Activated CD8-positive, alpha-beta memory T cell treated with anti-CD3 and anti-CD28 coated beads for 4 hours (primary cell): ENCODE data around the gene PDGFC.

Source experiments
- DNase-seq, 2 donors: peaks; one replicate each; pipeline ENCODE4 v3.0.0-alpha.2; 2020; ENCODE audit warnings: low read depth in 2 of 2

Gene PDGFC

DNA sequence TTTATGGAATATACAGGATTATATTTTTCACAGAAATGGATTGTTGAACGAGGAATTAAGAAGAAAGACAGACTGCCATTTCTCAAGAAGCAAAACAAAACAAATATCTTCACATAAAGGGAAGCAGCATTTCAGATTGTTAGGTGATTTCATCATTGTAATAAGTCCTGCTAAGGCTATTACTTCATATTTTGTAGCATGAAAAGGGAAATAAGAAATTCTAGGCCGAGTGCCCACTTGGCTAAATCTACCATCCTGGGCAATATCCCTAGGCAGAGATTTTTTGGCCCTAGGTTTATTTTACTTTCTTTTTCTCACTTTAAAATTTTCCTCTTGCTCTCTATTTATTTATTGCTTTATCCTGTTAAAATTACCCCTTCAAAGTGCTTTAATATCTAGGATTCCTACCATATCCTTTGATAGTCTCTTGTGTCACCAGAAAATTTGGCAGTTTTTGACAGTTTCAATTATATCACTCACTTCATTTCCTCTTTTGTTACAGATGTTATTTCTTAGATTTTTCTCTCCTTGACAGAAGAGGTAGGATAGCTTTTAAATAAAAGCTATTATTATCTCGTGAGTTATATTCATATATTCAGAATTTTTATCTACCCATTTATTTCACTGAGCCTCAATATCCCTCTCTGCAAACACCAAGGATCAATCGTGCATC lies 142.3 kb downstream of the PDGFC start:
- DNase-seq, result no peak

DNA sequence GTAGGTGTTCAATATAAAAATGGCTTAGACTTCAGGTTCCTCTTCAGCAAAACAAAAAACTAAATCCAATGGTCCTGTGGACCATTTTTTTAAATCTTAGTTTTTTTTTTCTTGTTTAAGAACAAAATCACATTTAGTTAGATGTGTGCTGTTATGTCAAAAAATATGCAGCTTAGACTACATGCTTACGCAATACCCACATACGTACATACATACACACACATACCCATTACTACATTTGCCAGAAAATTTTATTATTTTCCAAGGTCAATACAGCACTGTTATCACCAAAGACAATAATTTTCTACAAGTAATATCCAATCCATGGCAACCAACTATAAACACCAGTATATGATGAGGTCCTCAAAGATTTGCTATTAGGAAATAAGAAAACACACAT lies 144.1 kb downstream of the PDGFC start:
- no peak for DNase-seq

DNA sequence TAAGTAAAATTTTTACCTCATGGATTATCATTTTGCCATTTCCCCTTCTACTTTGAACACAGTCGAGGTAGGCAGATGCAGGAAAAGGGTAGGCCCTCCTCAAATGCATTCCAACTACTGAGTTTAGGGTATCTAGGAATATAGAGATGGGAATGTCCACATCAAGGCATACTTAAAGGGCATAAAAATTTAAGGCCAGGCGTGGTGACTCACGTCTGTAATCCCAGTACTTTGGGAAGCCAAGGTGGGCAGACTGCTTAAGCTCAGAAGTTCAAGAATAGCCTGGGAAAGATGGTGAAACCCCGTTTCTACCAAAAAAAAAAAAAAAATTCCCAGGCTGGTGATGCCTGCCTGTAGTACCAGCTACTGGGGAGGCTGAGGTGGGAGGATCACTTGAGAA lies 146.5 kb downstream of the PDGFC start:
- no peak for DNase-seq

DNA sequence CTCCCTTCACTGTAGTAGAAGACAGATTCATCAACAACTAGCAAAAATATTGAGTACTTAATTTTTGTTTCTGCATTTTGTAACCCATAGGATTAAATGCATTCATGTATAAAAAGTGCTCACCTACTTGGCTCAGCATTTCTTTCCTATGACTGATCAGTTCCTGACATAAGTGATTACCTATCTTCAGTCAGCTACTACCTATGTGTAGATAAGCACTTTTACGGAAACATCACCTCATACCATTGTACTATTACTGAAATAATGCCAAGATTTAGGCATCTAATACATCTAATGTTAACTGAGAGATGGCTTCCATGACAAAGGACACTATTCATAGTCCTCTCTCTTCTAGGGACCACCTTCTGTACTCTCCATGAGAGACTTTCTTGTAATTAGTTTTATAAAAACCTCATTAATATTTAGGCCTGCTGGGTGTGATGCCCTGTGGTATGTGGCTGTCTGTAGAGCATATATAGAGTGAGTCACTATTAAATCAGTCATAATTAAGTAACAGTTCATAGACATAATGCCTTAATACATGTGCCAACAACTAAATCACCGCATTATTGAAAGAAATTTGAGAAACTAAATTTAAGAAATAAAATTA lies 147.0 kb downstream of the PDGFC start:
- DNase-seq, result no peak

DNA sequence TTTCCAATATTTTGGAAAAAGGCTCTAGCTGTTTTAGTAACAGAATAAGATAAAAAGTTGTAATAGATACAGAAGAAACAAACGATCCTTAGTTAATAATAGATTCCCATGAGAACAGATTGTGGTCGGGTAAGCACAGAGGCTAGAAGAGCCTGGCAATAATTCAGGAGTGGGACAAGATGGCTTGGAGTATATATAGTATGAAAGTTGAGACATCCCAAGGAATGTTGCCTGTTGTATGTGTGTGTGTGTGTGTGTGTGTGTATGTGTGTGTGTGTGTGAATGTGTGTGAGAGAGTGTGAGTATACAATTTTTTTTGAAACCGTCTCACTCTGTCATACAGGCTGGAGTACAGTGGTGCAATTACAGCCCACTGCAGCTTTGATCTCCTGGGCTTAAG lies 150.7 kb downstream of the PDGFC start:
- no peak for DNase-seq

DNA sequence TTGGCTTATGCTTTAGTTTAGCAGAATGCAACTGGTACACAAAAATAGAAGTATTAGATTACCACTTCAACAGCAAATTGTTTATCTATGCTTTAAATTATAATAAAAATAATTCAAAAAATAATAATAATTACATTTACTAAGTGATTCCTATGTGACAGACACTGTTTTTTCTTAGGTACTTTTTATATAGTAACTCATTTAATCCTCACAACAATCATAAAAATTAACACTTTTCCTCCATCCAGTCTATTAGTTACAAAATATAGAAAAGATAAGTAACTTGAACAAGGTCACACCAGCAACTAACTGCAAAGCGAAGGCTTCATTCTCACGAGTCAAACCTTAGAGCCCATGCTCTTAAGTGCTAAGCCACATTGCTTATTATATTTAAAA lies 155.2 kb downstream of the PDGFC start:
- DNase-seq, result no peak

DNA sequence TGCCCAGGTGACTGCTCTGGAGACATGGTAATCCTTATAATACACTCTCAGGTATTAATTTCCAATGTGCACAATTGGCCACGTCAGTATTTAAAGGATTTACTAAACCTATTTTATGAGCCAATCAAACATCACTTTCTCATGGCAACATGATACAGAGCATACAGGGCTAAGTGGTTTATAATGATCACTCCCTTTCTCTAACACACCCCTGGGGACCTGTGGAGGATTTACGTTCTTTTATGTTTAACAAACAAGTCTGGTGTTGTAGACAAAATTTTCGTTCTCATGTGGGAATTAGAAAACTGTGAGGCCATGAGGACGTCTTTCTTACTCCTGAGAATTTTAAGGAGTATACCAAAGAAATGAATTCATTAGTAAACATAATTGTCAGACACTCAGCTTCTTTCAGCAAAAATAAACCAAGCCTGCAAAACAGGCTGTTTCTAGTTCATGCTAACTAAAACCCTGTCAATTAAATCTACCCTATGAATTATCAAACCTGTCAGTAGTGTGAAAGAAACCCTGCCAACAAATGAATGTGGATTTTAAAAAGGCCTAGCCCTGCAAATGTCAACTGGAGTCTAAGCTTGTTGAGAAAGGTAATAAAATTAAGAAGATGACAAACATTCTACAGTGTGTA lies 155.8 kb downstream of the PDGFC start:
- DNase-seq, result no peak

DNA sequence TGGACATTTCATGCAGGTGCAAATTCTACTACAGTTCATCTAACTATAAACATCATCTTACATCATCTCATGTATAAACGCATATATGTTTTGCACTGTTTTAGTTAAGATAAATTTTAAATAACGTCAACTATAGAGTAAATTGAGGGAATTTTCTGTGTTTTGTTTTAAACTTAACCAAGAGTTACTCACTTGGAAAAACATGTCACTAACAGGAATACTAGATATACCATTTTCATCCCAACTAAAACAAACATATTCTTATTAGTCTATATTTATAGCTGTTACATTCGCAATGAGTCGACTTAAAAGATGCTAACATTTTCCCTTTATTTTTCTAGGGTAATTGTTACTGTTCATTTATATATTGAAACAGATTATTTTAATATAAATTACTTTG lies 159.6 kb downstream of the PDGFC start:
- no peak for DNase-seq

DNA sequence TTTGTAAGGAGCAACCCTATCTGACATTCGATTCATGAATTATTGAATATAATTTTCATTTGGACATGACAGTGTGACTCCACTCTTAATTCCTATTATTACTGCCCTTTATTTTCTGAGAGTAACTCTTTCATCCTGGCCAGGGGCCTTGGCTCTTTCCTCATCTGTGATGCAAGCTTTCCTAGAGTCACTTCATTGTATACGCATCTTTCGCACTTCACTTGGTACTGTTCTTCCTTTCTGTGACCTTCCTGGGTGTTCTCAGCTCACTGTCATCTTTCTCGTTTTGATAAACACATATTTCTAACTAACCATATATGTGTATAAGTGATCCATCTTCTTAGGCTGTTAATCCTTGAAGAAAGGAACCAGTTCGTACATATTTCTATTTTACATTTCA lies 160.3 kb downstream of the PDGFC start:
- DNase-seq, result no peak

DNA sequence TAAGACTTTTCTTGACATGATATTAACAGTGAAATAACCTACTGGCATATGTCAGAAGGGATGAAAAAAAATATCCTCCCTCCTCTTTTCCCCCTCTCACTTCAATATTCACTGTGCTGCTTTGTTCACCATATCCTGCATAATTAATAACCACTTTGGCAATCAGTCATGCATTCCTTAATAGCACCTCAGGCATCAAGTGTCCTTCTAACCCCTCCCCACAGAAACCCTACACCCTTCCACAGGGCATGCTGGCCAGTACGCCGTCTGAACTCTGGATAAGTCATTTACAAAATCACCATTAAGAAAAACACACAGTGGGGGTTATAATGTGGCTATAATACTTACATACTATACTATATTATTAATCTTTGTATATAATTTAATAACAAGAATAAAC lies 165.9 kb downstream of the PDGFC start:
- DNase-seq, result no peak

DNA sequence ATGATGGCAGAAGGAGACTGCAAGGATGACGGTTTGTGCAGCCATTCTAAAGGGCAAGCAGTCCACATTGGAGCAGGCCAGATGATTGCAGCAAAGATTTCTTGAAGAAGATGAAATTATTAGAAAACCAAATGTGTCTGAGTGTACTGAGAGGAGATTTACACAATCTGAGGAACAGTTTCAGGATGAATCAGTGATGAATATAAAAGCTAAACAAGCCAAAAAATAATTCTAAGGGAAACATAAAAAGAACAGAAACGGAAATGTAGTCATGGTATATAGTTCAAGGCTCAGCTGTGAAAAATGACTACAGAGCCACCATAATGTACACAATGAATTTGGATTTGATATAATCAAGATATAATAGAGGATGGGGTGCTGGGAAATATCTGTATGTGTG lies 168.5 kb downstream of the PDGFC start:
- DNase-seq, result no peak

DNA sequence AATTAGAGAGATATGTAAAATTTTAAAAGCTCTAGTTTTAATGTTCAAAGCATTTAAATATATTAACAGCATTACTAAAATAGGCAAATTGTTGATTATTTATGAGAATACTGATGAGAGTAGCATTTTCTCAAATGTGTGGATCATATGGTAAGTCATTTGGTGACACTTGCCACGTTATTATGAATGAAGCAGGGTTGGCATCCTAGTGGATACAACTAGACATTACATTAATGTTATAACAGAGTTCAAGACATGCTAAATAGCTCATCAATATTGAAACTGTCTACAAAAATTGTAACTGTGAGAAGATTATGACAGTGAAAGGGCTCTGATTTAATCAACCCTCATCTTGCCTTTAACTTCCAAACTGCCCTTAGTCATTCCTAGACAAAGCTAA lies 171.1 kb downstream of the PDGFC start:
- no peak for DNase-seq

DNA sequence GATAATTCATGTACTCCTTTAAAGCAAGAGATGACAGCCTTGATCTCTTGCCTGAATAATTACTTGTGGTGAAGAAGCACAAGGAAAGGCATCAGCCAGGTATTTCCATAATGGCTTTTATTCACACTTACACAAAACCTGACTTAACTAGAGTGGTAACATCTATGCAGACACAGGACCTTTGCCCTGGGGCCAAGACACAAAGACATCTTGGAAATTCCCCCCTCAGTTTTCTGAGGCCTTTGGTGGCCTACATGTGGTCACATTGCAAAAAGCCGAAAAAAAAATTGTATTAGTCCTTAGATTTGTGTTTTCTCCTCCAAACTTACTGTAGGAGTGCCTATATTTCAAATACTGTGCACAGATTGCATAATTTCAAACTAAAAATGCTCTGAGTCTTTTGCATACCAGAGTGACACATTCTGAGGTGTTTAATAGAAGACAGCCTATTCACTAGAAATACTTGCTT lies 172.4 kb downstream of the PDGFC start:
- DNase-seq, result no peak

DNA sequence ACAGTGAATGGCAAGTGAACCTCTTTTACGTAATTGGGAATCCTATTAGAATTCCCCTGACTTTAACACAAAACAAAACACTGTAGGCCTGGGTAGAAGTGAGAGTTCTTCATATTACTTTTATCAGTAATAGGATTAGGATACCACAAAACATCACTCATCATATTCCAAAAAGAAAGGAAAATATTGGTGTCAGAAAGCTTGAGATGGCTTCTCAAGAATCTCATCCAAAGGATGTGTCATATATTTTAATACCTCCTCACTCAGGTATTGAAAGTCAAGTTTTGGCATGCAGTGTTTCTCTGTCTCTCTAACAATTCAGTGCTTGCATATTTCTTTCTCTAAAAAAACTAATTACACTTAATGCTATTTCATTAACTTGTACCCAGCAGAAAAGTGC lies 173.2 kb downstream of the PDGFC start:
- no peak for DNase-seq

DNA sequence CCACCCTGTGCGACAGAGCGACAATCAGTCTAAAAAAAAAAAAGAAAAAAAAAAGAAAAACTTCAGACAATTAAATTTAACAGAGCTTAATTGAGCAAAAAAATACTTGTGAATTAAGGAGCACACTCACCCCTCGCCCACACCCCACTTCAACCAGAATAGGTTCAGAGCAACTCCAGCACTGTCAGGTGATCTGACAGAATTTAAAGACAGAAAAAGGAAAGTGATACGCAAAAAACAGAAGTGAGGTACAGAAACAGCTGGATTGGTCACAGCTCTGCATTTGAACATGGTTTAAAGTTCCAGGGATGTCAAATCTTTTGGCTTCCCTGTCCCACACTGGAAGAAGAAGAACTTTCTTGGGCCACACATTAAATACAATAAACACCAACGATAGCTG lies 174.4 kb downstream of the PDGFC start:
- DNase-seq, result no peak

DNA sequence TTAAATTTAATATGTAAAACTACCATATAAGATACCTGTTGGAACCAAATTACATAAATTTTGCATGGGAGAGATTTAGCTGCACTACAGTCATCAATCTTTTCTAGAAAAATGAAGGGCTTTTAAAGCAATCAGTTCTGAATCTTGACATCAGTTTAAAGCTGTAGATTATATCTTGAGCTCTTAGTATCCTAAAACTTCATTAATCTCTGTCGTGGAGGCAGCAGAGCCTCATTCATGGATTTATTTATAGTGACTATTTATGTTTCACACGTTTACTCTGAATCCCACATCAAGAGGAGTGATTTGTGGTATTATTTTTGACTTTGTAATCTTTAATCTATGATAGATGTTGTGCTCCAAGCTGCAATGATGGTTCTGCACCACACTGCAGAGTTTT lies 175.9 kb downstream of the PDGFC start:
- DNase-seq, result no peak

DNA sequence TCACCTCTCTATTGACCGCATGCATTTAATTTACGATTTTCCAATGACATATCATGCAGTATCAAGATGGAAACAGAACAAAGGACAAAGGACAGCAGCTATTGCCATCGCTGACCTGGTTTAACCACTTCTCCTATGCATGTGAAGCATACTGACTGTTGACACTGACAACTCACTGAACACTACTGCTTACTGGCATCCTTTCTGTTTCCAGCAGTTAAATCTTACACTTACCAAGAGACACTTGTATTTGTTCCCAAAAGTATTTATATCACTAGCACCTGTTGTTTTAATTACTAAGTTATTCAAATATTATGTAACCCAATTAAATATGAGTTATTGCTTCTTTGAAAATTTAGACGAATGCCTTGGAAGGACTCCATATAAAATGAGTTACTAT lies 176.7 kb downstream of the PDGFC start:
- no peak for DNase-seq

DNA sequence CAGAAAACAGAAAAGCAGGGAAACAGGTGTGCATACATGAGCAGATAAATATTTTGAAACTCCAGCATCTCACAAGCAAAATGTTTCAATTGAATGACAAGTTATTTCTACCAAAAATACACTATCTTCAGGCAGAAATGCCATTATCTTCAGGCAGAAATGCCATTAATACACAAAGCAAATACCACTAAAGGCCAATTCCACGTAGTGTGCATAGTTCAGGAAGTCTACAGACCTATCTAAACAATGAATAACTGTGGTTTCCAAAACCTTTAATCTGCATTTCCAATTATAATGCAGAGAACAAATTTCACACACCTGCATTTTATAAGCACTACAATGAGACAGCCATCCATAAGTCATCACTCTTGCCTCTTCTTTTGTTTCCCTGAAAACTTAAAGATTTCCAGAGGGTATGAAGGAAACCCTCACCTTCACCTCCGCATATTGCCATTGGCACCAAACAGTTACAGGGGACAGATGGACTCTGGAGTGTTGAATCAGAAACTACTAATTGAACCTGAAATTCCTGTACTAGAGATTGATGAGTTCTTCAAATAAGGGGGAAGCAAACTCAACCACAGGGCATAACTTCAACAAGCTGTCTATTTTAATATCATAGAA lies 179.0 kb downstream of the PDGFC start:
- DNase-seq, result no peak

DNA sequence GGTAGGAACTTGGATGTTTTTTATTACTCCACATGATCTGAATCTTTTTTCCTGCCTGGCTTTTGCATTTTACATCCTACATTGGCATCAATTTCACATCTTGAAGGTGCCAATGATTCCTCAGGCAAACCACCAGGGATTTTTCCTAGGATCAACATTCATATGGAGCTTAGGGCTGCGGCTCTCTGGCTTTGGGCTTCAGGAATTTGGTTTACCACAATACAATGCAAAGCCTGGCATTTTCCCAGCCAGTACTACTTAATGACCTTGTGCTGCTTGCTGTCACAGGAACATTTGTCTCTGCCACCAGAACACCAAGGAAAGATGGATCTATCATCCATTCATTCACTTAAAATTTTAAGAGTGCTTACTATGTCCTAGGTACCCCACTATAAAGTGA lies 180.7 kb downstream of the PDGFC start:
- DNase-seq, result no peak

DNA sequence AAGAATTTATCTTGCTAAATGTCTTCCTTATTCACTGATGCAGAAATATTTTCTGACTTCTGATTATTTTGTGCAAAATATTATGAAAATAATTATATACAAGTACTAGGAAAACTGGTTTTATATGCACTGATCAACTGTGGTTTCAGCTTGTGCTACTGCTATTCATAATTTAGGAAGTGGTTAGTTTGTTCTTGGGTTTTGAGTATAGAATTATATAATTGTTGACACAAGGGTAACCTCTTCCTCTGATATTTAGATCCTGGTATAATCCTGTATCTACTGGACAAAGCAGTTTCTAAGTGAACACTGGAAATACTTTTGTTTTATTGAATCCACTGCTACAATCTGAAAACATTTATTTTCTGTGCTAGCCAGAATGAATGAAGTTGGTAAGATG lies 182.8 kb downstream of the PDGFC start:
- DNase-seq, result no peak

DNA sequence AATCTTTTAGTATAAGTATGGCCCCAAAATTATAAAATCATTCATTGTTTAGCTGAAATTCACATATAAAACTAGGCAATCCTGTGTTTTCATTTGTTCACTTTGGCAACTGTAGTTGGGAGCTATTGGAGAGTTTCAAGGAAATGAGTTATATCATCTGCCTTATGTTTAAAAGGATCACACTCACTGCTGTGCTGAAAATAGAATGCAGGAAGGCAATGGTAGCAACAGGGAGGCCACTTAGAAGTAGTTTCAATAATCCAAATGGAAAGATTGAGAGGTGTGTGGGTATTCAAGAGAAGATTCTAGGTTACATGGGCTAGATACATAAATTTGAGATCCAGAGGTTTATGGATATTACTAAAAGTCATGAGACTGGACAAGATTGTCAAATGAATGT lies 184.9 kb downstream of the PDGFC start:
- no peak for DNase-seq

DNA sequence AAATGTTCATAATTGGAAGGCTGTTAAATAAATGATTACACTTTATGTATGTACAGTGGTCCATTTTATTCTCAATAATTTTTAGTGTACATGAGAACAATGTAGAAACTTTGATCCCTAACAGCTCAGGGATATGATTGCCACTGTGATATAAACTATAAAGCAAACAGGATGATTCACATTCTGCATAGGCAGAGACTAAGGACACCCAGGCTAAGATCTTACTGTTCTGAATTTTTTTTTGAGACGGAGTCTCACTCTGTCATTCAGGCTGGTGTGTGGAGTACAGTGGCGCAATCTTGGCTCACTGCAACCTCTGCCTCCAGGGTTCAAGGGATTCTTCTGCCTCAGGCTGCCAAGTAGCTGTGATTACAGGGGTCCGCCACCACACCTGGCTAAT lies 186.6 kb downstream of the PDGFC start:
- DNase-seq, result no peak

DNA sequence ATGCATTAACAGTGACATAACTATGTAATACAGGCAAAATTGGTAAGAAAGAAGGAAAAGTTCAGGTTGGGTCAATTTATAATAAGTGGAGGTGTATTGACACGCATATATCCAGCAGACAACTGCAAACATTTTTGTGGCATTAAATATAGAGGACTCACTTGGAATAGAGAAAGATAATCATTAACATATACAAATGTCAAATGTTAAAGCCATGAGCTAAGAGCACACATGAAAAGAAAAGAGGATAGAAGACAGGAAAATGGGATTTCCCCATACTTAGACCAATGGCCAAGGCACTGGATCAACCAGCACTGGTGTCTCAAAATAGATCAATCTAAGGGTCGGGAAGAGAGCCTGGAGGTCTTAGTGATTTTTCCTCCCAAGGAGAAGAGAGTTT lies 187.6 kb downstream of the PDGFC start:
- DNase-seq, result no peak
